RPMI8226 (cell line): Measurements from ENCODE around the gene TFCP2L1.
"Not testable (repeated sequence)": the region's sequence is repeated elsewhere in the genome, so short reads cannot be mapped to it uniquely, and the experiment has no call there.

Experiments used
- DNase-seq: peaks from one replicate; pipeline ENCODE4 v3.0.0-alpha.2; 2015

Gene TFCP2L1

DNA sequence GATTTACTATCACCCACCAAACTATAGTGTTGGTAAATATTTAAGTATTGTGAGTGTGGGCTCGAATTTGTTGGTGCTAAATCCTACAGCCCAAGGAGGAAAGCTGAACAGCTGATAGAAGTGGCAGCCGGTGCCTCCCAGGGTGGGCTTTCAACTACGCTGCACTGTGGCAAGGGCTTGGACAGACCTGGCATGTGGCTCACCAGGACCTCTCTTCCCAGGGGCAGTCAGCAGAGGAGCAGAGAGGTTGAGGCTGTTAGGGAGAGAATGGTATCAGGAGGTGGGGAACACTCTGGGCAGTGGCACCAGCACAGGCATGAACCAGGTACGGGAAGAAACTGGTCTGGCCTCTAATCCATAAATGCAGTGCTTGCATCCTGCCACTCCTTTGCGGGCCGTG is 44.6 kb downstream of the TFCP2L1 start:
- DNase-seq: no peak

DNA sequence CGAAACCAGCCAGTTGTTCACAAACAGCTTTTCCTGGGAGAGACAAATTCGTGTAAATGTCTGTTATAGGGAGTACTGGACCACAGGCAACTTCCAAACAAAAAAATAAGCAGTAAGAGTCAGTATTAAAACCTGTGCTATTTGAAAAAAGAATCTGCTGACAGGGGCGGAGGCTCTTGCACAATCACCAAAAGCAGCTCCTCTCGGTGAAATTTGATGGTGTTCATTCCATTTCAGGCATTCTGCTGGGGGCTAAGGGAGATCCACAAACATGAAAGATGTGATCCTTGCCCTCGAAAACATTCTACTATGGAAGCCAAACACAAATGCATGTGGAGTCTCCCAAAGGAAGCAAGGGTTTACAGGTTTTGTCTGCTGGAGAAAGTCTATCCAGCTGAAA is 45.0 kb downstream of the TFCP2L1 start:
- no peak for DNase-seq

DNA sequence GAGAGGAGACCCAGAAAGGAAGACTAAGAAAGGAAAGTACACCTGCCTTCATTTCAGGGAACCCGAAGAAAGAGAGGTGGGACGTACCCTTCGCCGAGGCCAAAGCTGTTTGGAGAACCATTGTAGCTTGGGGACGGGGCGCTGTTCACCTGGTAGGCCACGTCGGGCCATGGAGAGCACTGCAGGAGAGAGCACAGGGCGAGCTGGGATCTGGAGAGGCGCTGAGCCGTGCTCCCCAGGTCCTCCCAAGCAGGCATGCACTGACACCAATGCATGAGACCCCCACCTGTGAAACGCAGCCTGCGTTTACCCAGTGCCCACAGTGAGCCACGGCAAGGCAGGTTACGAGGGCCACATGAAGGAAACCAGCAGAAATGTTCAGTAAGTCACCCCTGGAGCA is 45.5 kb downstream of the TFCP2L1 start:
- DNase-seq: no peak

DNA sequence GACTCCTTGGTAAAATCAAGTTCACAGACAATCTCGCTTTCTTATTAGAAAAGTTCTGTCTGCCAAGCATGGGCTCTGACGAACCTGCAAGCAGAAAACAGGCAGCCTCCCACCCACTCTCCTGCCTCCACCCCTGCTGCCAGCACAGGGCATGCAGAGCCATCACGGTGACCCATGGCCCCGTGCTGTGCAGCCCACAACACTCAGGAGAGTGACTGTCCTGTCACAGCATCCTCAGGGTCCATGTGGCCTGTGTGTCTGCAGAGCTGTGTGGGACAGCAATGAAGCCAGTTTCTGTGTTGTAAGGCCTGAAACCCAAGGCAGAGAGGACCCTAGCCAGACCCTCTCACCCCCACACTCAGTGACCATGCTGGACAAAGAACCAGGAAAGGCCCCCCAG is 46.2 kb downstream of the TFCP2L1 start:
- no peak for DNase-seq

DNA sequence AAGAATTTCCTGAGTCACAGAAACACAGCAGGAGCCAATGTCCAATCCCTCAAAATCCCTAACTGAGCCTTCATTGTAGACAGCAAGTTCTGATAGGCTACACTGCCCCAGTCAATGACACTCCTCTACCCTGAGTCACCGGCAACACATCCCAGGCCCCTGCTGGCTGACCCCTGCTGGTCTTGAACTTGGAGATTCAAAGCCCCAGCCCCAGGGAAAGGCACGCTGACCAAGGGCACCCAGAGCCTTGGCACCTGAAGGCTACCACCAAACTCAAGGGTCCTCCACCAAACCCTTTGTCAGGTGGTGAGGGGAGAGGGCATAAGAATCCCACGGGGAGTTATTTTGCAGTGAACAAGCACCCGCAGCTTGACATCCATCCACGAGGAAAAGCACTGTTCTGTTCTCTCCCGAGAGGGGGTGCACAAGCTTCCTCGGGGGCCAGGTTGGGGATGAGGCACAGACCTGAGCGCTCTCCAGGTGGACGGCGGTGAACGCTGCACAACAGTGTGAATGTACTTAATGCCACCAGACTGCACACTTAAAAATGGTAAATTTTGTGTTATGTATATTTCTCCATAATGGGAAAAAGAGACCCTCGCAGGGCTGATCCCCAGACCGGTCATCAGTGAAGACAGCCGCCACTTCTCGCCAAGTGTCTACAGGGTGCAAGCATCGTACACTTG is 46.9 kb downstream of the TFCP2L1 start:
- no peak for DNase-seq

DNA sequence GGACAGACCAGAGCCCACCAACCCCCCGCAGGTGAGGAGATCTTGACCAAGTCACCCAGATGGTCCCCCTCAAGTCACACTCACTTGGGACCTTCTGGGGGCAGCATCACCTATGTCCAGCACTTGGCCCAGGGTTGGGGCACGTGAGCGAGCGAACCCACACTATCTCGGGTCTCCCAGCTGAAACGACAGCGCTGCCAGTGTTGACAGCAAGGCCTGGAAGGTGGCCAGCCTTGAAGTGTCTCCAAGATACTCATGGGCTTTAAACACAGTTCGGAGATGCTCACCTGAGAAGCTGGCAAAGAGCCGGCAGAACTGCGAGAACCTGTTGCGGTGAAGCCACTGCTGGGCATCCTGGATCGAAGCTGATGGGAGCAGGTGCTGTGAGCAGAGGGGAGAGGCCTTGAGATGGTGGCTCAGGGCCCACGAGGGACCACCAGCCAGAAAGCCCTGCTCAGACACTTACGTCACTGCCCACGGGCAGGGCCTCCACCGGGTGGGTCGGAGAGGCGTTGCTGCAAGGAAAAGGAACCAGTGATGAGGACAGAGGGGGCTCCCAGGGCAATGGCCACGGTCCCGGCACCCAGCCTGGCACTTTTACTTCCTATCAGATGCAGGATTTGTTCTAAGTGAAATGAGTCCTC is 47.5 kb downstream of the TFCP2L1 start:
- DNase-seq: no peak

DNA sequence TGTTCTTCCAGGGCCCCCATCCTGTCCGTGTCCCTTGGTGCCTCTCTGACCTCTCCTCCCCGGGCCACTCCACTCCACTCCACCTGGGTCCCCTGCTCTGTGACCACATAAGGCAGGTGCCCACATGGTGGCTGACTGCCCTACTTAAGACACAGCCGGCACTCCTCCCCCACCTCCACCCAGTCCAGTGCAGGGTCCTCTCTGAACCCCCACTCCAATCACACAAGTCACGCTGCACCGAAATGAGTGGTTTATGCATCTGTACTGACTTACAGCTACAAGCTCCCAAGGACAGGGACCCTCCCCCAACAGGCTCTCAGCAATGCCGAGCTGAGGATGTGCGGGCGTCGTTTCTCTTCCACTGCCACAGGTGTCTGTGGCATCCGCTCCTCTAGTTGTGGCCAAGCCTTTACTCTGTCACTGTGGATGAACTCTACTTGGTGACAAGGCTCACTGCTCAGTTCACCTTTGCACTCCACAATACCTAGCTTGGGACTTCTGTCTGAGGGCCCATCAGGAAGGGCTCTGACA is 48.3 kb downstream of the TFCP2L1 start:
- DNase-seq: no peak

DNA sequence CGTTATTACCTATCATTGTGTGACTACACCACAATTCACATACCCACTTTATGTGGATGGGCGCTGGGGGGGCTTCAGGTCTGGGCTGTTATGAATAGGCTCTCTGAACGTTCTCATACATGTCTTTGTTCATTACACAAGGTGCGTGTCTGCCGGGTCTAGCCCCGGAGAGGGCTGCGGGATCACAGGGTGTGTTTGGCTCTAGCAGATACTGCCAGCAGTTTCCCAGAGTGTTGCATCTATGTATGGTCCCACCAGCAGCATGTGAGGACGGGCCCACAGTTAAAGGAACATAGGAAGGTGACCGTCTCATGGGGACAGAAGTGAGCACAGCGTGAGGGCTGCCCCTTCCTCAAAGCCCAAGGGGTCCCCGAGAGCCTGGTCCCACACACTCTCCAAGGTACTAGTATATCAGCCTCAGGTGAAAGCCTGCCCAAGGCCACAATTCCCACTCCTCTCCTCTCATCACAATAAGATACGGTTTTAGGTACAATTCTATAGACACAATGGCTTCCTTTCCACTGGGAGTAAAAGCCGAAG is 48.8 kb downstream of the TFCP2L1 start:
- no peak for DNase-seq

DNA sequence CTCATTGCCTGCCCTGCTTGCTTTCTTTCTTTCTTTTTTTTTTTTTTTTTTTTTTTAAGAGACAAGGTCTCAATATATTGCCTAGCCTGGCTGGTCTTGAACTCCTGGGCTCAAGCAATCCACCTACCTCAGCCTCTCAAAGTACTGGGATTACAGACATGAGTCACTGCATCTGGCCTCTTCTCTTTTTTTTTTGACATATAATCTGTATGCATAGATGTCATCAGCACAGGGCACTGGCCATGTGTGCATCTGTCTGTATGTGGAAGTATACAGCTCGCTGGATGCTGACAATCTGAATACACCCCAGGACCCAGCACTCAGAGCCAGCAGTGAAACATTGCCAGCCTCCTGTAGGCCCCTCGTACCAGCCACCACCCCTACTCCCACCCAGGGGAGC is 49.5 kb downstream of the TFCP2L1 start:
- DNase-seq: no peak

DNA sequence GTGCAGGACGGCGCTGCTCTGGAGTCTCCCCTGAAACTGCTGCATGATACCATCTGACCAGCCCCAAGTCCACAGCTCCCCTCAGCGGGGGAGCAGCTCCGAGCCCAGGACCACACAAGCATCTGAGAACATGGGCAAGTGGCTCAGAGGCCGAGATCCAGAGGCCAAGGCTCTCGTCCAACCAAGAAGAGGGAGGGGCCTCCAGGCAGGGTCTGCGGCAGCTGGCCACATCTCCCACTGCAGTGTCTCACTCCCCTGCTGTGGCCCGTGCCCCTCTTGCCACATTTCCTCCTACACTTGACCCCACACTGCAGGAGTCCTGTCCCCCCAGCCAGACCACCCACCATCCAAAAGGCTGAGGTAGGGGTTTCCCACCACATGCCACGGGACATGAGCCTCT is 50.2 kb downstream of the TFCP2L1 start:
- no peak for DNase-seq

DNA sequence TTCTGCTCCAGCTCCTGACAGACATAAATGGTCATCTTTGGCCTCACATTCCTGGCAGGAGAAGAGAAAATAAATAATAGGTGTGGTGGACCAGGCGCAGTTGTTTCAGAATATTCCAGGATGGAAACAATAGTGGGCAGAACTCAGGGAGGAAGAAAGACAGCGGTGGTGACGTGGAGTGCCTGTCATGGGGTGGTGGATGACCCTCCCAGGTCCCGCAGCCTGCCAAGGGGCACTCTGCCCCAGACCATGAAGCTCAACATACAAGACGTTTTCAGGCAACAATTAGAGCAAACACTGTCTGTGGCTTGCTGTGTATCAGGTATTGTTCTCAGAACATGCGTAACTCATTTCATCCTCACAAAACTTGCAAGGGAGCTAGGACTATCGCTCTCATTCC is 50.9 kb downstream of the TFCP2L1 start:
- no peak for DNase-seq

DNA sequence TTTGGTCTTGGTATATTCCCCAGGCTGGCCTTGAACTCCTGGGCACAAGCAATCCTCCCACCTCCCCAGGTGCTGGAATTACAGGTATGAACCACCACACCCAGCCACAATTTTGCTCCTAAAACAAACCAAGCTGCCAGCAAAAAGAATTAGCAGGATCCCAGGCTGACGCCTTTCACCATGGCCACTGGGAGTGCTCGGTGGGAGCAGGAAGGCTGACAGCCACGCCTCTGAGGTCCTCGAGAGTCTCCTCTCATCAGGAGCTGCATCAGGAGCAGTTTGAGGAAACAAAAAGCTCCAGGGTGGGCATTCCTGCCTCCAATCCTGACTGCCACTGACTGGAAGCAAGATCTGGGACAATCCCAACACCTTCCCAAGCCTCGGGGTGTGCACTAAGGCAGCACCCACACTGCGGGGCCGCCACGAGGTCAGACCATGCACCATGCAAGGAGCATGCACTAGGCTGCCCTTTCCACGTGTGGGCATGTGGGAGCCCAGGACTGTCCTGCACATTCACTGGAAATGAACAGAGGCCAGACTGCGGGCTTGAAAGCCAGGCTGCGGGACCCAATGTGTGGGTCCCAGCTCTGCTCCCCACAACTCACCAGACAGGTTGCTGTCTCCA is 51.4 kb downstream of the TFCP2L1 start:
- DNase-seq: no peak

DNA sequence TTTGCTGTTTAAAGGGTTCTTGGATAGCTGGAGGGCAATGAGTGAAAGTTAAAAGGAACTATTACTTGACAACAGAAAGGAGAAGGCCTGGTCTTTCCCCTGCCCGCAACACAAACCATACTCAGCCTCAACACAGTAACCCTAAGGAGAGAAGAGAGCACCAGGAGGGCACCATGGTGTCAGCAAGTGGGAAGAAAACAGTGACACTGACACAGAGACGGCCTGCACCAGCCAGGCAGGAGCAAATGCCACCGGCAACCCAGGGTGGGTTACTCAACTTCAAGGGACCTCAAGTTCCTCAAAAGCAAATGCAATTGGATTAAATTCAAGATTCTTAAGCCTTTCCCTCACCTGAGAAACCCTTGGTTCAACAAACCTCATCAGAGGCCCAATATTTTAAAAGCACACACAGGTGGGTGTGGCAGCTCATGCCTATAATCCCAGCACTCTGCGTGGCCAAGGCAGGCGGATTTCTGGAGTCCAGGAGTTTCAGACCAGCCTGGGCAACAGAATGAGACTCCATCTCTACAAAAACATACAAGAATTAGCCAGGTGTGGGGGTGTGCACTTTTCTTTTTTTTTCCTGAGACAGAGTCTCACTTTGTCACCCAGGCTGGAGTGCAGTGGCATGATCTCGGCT is 52.3 kb downstream of the TFCP2L1 start:
- DNase-seq: no peak

DNA sequence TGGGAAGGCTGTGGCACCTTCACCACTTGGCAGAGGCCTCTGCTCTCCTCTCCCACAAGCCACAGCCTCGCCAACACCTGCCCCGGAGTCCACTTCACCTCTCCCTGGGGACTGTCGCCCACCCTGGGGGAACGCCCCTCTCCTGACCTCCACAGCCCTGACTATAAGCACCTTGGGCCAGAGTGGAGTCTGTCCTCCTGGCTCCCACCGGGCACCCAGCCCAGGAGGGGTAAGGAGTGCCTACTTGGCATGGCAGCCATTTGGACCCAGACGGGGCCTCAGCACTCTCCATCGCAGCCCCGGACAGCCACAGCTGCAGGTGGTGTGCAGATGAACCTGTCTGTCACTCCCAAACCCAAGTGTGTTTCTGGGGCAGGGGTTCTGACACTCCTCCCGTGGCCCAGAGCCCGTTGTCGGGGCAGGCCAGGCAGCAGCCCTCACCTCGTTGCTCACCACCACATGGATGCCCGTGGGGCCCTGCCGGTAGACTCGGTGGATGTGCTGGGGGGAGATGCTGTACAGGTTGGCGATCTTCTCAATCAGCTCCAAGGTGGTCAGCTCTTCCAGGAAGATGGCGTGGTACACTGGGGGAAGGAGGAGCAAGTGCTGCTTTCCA is 53.5 kb downstream of the TFCP2L1 start:
- DNase-seq: no peak

DNA sequence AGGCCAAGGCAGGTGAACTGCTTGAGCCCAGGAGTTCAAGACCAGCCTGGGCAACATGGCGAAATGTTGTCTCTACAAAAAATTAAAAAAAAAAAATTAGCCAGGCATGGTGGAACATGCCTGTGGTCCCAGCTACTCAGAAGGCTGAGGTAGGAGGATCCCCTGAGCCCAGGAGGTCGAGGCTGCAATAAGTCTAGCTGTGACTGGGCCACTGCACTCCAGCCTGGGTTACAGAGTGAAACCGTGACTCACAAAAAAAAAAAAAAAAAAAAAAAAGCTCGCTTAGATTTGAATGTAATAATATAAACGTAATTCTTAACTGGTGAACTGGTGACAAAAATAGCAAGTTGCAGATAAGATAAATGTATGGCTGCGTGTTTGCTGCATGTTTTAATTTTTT is 56.5 kb downstream of the TFCP2L1 start:
- DNase-seq: no peak

DNA sequence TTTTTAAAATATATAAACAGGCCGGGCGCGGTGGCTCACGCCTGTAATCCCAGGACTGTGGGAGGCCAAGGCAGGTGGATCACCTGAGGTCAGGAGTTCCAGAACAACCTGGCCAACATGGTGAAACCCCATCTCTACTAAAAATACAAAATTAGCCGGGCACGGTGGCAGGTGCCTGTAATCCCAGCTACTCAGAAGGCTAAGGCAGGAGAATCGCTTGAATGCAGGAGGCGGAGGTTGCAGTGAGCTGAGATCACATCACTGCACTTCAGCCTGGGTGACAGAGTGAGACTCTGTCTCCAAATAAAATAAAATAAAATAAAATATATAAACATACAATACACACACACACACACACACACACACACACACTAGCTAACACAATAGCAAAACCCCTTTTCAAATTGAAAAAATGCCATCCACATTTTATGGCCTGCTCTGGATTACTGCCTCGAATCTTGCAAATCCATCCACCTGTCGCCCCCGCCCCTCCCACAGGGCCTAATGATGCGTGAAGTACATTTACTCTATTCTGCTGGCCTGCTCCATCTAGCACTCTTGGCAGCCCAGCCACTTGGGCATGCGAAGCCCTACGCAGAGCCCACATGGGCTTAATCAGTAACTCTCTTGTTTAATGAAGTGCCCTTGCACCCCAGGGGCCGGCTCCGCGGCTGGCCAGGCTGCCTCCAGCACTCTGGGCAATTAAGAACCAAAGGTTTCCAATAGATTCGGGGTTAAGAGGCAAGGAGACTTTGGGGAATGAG is 57.4 kb downstream of the TFCP2L1 start:
- not testable (repeated sequence) for DNase-seq

DNA sequence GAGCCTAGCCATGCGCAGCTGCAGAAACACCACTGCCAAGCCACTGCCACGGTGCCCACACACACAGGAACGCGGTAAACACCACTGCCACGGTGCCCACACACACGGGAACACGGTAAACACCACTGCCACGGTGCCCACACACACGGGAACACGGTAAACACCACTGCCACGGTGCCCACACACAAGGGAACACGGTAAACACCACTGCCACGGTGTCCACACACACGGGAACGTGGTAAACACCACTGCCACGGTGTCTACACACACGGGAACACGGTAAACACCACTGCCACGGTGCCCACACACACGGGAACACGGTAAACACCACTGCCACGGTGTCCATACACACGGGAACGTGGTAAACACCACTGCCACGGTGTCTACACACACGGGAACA is 59.3 kb downstream of the TFCP2L1 start:
- DNase-seq: not testable (repeated sequence)

DNA sequence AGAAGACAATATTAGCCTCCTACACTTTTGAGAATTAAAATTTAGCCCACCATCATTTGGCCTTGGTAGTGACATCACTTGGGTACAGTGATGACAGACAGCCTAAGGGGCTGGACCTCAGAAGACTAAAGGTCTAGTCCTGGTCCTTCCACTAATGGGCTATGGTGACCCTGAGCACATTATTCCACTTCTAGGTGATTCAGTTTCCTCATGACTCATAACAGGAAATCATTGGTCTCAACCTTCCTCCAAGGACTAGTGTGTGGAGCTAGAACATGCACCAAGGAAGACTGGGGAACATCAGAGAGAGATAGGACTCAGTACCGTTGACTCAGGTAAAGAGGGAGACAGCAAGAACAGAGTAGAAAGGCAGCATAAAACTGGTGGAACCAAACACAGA is 64.0 kb downstream of the TFCP2L1 start:
- no peak for DNase-seq

DNA sequence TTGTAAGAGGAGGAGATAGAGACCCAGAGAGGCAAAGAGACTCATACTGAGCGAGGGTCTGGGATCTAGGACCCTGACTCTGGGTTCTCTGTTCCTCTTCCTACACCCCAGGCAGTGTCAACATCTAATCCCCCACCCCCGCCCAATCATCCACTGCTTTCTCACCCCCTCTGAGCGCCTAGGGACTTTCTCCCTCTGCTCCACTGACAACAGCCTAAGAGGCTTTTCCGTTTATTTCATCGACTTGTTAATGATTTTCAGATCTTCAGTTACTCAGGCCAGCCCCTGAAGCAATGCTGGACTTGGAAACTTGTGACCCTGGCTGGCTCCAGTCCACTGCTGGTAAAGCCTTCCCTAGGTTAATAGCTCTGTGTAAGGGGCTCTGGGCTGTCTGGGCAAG is 65.1 kb downstream of the TFCP2L1 start:
- DNase-seq: no peak

DNA sequence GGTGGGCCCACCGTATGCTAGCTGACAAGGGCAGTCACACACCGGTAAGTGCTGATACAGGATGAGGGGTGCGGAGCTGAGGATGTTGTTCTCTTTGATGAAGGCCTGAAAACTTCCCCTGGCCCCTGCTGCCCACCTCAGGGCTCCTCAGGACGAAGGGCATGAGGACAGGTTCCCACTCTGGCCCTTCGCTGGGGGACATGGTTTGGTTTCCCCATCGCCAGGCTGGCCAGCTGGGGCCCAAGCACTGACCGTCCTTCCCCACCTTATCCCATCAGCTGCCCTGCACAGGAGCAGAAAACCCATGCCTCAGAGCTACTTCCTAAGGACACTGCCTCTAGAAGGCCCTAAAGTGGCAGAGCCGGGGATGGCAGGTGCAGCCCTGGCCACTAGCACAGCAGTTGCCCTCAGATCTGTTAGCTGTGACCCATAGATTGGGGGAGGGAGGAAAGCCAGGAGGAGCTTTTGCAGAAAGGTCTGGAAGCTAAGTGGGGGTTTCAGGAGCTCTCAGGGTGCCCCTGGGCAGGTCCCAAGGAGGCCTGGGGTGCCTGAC is 66.5 kb downstream of the TFCP2L1 start:
- DNase-seq: no peak

DNA sequence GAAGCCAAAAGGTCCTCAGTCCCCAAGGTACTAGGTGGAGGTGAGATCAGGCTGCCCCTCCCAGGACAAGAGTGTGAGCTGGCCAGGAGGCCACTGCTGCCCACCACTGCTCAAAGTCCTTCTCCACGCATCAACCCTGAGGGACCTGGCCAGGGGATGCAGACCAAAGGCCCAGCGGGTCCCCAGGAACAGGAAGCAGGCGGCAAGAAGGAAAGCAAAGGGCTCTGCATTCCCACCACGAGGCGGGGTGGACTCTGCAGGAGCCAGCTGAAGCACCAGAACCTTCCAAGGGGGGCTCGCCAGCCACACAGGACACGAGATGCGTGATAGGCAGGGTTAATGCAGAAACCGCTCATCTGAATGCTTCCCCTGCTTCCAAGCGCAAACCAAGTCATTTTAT is 67.4 kb downstream of the TFCP2L1 start:
- no peak for DNase-seq

DNA sequence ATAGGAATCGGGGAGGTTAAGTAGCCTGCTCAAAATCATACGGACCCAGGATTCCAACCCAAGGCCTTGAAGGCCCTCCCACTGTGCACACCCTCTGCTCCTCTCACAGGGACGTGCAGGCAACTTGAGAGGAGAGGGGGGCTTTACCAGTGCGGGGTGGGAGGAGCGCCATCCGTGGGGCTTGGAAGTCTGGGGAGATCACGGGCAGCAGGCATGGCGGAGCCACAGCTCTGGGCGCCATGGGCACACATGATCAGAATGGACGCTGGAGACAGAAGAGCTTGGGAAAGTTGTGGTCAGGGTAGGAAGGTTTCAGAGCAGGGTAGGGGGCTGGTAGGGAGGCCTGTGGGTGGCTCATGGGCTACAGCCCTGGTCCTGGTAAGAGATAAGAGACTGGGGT is 70.7 kb downstream of the TFCP2L1 start:
- DNase-seq: no peak
